Brain microvascular endothelial cell (primary cell): ENCODE measurements around the gene IFNG.
"Not testable (repeated sequence)": the region's sequence is repeated elsewhere in the genome, so short reads cannot be mapped to it uniquely, and the experiment has no call there.

Experiments used
- DNase-seq: peaks from one replicate; pipeline ENCODE4 v3.0.0-alpha.2; 2020
- H3K27ac ChIP-seq: fragments of 250-450 bp; sonication (Bioruptor Pico); 2 replicates; pipeline ENCODE4 v1.5.1; 2020; ENCODE audit warnings: mild to moderate bottlenecking, moderate library complexity
- H3K27me3 ChIP-seq: fragments of 250-450 bp; sonication (Bioruptor Pico); replicated peaks from 2 replicates; pipeline ENCODE4 v1.5.1; 2020; ENCODE audit warnings: mild to moderate bottlenecking
- H3K36me3 ChIP-seq: fragments of 250-450 bp; sonication (Bioruptor Pico); replicated peaks from 2 replicates; pipeline ENCODE4 v1.5.1; 2020; ENCODE audit warnings: mild to moderate bottlenecking
- H3K4me3 ChIP-seq: 2 replicates; pipeline ENCODE4 v1.5.1; 2011; ENCODE audit warnings: low read depth, mild to moderate bottlenecking, control low read depth, low read length, moderate library complexity
- in situ Hi-C: cut with HindIII; loops from 2 replicates; pipeline ENCODE4 v1.10.0; 2017; ENCODE audit warnings: low sequenced_read_pairs, low pct_ligation_motif_present
- TF ChIP-seq, protein P1 (sequence below): IDR thresholded peaks from 2 replicates; pipeline ENCODE4 v1.5.1; 2011; ENCODE audit warnings: low read depth, mild to moderate bottlenecking, moderate library complexity, low read length, control low read depth, inconsistent platforms; ENCODE audit errors: missing control alignments

IFNG gene

DNA sequence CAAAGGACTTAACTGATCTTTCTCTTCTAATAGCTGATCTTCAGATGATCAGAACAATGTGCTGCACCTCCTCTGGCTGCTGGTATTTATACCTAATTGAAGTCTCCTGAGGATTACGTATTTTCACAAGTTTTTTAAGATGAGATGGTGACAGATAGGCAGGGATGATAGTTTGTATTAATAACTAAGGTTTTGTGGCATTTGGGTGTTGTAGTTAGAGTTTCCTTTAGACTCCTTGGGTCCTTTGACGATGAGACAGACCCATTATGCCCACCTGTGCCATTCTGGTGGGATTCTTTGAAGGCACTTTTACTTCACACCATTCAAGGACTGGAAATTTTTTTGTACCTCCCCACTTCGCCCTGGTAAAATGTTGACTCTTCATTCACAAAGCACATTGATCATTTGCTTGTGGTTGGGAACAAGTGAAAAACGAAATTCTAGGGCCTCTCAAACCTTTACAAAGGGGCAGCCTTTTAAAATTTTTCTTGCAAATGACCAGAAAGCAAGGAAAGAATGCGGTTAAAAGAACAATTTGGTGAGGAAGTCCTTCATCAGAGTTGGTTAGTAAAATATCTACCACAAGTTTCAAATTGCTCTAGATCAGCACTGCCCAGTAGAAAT is at the start of gene IFNG:
TSS of gene IFNG (minus strand) at position 60 of the 624 bp plus-strand sequence. CDS start 125 bp downstream, outside the sequence.
- H3K36me3 ChIP-seq: no peaks in the 10 kb centered on the region
- TF ChIP-seq, protein P1, sequence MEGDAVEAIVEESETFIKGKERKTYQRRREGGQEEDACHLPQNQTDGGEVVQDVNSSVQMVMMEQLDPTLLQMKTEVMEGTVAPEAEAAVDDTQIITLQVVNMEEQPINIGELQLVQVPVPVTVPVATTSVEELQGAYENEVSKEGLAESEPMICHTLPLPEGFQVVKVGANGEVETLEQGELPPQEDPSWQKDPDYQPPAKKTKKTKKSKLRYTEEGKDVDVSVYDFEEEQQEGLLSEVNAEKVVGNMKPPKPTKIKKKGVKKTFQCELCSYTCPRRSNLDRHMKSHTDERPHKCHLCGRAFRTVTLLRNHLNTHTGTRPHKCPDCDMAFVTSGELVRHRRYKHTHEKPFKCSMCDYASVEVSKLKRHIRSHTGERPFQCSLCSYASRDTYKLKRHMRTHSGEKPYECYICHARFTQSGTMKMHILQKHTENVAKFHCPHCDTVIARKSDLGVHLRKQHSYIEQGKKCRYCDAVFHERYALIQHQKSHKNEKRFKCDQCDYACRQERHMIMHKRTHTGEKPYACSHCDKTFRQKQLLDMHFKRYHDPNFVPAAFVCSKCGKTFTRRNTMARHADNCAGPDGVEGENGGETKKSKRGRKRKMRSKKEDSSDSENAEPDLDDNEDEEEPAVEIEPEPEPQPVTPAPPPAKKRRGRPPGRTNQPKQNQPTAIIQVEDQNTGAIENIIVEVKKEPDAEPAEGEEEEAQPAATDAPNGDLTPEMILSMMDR: no peak
- in situ Hi-C loops: no loop called here
- no peak within 1 kb of the TSS for H3K4me3 ChIP-seq
- no peak within 1 kb of the TSS for H3K27ac ChIP-seq
- no peak for DNase-seq
- no peaks in the 10 kb centered on the region for H3K27me3 ChIP-seq

DNA sequence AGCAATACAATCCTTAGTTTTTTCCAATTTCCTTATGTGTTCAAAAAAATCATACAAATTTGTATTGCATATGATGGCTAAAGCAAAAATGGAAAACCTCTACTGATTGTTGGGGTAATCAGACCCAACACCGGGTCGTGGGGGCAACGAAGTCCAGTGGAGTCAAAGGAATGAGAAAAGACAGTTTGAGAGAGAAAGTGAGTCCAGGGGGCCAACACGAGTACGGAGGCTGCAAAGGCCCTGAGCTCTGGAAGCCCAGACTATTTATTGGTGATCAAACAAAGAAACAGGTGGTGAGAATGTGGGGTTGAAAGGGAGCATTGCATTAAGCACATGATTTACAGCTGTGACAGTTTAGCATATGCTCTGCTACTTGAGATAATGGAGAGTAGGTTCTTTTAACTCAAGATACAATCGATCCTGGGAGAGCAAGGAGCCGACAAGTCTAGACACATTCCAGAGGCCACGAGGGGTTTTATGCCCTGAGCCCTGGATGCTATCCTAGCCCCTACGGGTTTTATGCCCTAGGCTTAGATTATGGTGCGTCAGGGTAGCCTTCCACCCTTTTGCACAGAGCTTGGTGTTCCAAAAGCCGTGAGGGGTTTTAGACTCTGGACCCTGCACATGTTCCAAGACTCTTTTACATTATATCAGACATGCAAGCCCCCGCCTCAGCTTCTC is 49.6 kb upstream of the IFNG start:
- in situ Hi-C loops, H3K27me3 ChIP-seq, H3K27ac ChIP-seq, DNase-seq, H3K4me3 ChIP-seq, H3K36me3 ChIP-seq: not testable (repeated sequence)

DNA sequence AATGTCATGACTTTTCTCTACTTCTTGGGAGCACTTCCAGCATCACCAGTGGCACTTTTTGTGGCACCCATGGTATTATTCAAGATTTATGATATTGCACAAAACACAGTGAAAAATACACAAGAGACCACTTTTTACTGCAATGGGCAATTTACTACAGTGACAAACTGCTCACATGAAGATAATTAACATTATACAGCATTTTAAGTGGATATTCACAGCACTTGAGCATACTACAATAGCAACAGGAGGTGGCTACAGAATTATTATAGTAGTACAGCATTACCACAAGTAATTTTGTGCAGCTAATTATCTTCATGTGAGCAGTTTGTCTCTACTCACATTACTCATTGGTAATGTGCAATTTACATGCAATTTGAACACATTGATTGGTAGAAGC is 47.7 kb upstream of the IFNG start:
- Histone ChIP-seq H3K4me3 (no peak overlapping the region), H3K27ac (no peak overlapping the region), H3K36me3 (no peaks in the 10 kb centered on the region), H3K27me3 (peaks cover 2% of the 10 kb centered on the region)
- no peak for DNase-seq
- in situ Hi-C loops: no loop called here
- TF ChIP-seq, protein P1: no peak

DNA sequence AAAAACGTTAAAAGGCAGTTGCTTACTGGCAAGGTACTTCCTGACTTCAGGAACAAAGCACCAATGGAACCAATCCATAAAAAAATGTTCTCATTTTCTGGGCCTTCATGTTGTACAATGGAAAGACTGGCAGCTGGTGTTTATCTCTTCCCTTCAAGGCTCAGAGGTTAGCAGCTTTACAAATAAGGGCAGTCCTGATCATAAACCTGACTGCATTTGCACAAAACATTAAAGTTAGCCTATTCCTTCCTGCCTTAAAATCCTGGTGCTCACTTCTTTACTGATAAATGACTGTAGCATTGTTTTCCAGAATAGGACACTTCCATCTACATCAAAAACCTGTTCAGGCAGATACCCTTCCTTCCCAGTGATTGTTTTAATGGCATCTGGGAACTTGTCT is 46.9 kb upstream of the IFNG start:
- Histone ChIP-seq H3K27ac (no peak overlapping the region), H3K4me3 (no peak overlapping the region), H3K27me3 (peaks cover 2% of the 10 kb centered on the region), H3K36me3 (no peaks in the 10 kb centered on the region)
- TF ChIP-seq, protein P1: no peak
- no peak for DNase-seq
- in situ Hi-C loops: no loop called here

DNA sequence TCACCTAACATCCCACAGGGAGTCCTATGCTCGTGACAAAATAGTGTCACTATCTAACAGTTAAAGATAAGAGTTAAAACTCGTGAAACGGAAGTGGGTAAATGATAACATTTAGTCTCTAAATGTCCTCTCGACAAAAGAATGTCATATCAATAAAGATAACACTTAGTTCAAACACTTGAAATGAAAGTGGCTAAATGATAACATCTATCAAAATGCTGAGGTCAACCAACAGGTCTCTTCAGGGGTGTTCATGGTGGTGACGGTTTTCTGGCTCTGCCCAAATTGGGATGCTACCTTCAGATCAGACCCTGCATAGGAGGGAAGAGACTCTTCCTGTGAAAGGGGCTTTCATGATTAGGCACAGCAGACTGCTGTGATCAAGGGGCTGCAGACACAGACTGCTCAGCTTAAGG is 43.9 kb upstream of the IFNG start:
- no peaks in the 10 kb centered on the region for H3K36me3 ChIP-seq
- no peak for DNase-seq
- H3K27me3 ChIP-seq: peaks cover 2% of the 10 kb centered on the region
- in situ Hi-C loops: no loop called here
- no peak overlapping the region for H3K27ac ChIP-seq
- no peak overlapping the region for H3K4me3 ChIP-seq
- TF ChIP-seq, protein P1: no peak

DNA sequence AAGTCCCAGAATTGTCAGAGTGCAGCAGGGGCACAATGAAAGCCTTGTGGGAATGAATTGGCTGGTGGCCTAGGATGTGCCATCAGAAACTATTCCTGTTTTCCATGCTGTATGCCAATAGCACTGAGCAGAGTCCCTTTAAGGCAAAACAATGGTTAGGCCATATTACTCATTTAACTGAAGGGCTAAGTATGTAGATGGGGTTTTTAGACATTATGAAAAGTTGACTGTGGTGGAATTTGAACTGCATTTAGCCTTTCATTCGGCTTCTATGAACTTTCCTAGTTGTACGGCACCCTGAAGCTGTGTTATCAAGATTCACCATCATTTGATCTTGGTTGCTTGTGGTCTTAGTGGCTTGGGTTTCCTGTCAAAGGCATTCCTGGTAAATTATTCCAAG is 41.3 kb upstream of the IFNG start:
- peak; percentile 88 for DNase-seq
- TF ChIP-seq, protein P1: no peak
- in situ Hi-C loops: no loop called here

More for the DNA sequence above, 41.3 kb upstream of the IFNG start:
- H3K27me3 ChIP-seq: no peaks in the 10 kb centered on the region
- no peak overlapping the region for H3K27ac ChIP-seq
- no peak overlapping the region for H3K4me3 ChIP-seq
- no peaks in the 10 kb centered on the region for H3K36me3 ChIP-seq
